SK-N-SH (cell line): ENCODE data around the gene ARAP1. TPM values are rescaled to one million over a fixed set of nuclear protein-coding genes. Genes with fewer than 3 reads are reported as not detected.

Source experiments
- CTCF ChIA-PET: fragments of 300-600, 350-600 bp; formaldehyde crosslinking; extraction: SDS; loops from one replicate; lab custom pipeline; 2021; lab: Yijun Ruan, JAX
- POLR2A ChIA-PET: fragments of 350-600 bp; sonication (Branson Sonifier 250); formaldehyde crosslinking; extraction: SDS; loops from one replicate; lab custom pipeline; 2020; ENCODE audit warnings: antibody characterized with exemption, inconsistent platforms; lab: Yijun Ruan, JAX
- DNase-seq: peaks from one replicate; pipeline ENCODE4 v3.0.0; 2012
- H2AFZ ChIP-seq: fragments of 200-600 bp; sonication (generic); 2 replicates; pipeline ENCODE4 v1.8.1; 2016; ENCODE audit warnings: antibody characterized with exemption, mild to moderate bottlenecking, low read depth
- H3F3A ChIP-seq: fragments of 200-600 bp; sonication (generic); replicated peaks from 2 replicates; pipeline ENCODE3; 2016; ENCODE audit warnings: antibody characterized with exemption, mild to moderate bottlenecking; ENCODE audit not compliant: insufficient read depth
- H3K27ac ChIP-seq, 2 experiments: fragments of 200-500 bp in 1 of 2; fragments of 200-600 bp in 1 of 2; sonication (Bioruptor generic) in 1 of 2; sonication (generic), shearing (Covaris generic) in 1 of 2; 2 replicates each; pipeline versions ENCODE4 v1.5.1 to v1.6.1; 2014 to 2016; ENCODE audit warnings: low read depth in 2 of 2, inconsistent platforms in 1 of 2, low read length in 1 of 2, mild to moderate bottlenecking in 1 of 2, mixed read lengths in 1 of 2
- H3K27me3 ChIP-seq: fragments of 200-600 bp; sonication (generic), shearing (Covaris generic); 2 replicates; pipeline ENCODE4 v1.6.1; 2016; ENCODE audit warnings: mixed run types; ENCODE audit not compliant: insufficient read depth
- H3K36me3 ChIP-seq, 2 experiments: fragments of 200-500 bp in 1 of 2; fragments of 200-600 bp in 1 of 2; sonication (Bioruptor generic) in 1 of 2; sonication (generic) in 1 of 2; replicated peaks in 1 of 2; 2 replicates each; pipeline versions ENCODE3 to v1.5.1; 2014 to 2016; ENCODE audit warnings: low read length in 1 of 2, mild to moderate bottlenecking in 1 of 2; ENCODE audit not compliant: insufficient read depth in 2 of 2, control insufficient read depth in 1 of 2
- H3K4me1 ChIP-seq, 2 experiments: fragments of 200-500 bp in 1 of 2; fragments of 200-600 bp in 1 of 2; sonication (Bioruptor generic) in 1 of 2; sonication (generic), shearing (Covaris generic) in 1 of 2; 2 replicates each; pipeline versions ENCODE4 v1.5.1 to v1.6.1; 2014 to 2016; ENCODE audit warnings: low read depth in 1 of 2, low read length in 1 of 2, mixed run types in 1 of 2; ENCODE audit not compliant: insufficient read depth in 2 of 2, control insufficient read depth in 1 of 2
- H3K4me2 ChIP-seq: fragments of 200-600 bp; sonication (generic), shearing (Covaris generic); 2 replicates; pipeline ENCODE4 v1.6.1; 2017; ENCODE audit warnings: mixed run types
- H3K4me3 ChIP-seq, 2 experiments: fragments of 200-500 bp in 1 of 2; fragments of 200-600 bp in 1 of 2; sonication (Bioruptor generic) in 1 of 2; sonication (generic), shearing (Covaris generic) in 1 of 2; 2 replicates each; pipeline versions ENCODE4 v1.5.1 to v1.8.1; 2014 to 2016; ENCODE audit warnings: low read depth in 2 of 2, inconsistent platforms in 1 of 2, low read length in 1 of 2, mild to moderate bottlenecking in 1 of 2, mixed read lengths in 1 of 2, moderate library complexity in 1 of 2
- H3K79me2 ChIP-seq: fragments of 200-600 bp; sonication (generic); 2 replicates; pipeline ENCODE4 v1.8.1; 2017; ENCODE audit warnings: mild to moderate bottlenecking; ENCODE audit not compliant: insufficient read depth
- H3K9ac ChIP-seq: fragments of 200-600 bp; sonication (generic); 2 replicates; pipeline ENCODE4 v1.6.1; 2017; ENCODE audit warnings: mixed run types
- H3K9me2 ChIP-seq: fragments of 200-600 bp; sonication (generic); 2 replicates; pipeline ENCODE4 v1.6.1; 2017; ENCODE audit warnings: mixed run types
- H3K9me3 ChIP-seq: fragments of 200-600 bp; sonication (generic); 2 replicates; pipeline ENCODE4 v1.6.1; 2017; ENCODE audit warnings: mixed run types, mild to moderate bottlenecking, moderate library complexity
- H4K20me1 ChIP-seq: fragments of 200-600 bp; sonication (generic); 2 replicates; pipeline ENCODE4 v1.6.1; 2017; ENCODE audit warnings: mild to moderate bottlenecking, mixed run types; ENCODE audit not compliant: insufficient read depth
- CTCF ChIP-seq: fragments of 200-600 bp; sonication (generic); IDR thresholded peaks from 2 replicates; pipeline ENCODE4 v1.6.1; 2017; ENCODE audit warnings: antibody characterized with exemption, mild to moderate bottlenecking, moderate library complexity
- ELF1 ChIP-seq: IDR thresholded peaks from 2 replicates; pipeline ENCODE4 v1.4.0; 2012
- EP300 ChIP-seq, 2 experiments: IDR thresholded peaks; 2 replicates each; pipeline versions ENCODE4 v1.4.0 to v1.6.1; 2012; ENCODE audit warnings: borderline replicate concordance in 1 of 2, low read depth in 1 of 2, low read length in 1 of 2
- FOXM1 ChIP-seq: IDR thresholded peaks from 2 replicates; pipeline ENCODE4 v1.4.0; 2012; ENCODE audit warnings: low read depth, mild to moderate bottlenecking
- GABPA ChIP-seq: IDR thresholded peaks from 2 replicates; pipeline ENCODE4 v1.4.0; 2012; ENCODE audit warnings: low read depth, mild to moderate bottlenecking
- GATA2 ChIP-seq: sonication (generic); formaldehyde crosslinking; IDR thresholded peaks from 2 replicates; pipeline ENCODE4 v1.5.0; 2020; ENCODE audit warnings: mild to moderate bottlenecking, missing genetic modification reagents
- IRF3 ChIP-seq: fragments of 150-350 bp; IDR thresholded peaks from 2 replicates; pipeline ENCODE4 v1.6.1; 2016; ENCODE audit warnings: mild to moderate bottlenecking, low read depth, low read length
- NFIC ChIP-seq: IDR thresholded peaks from 2 replicates; pipeline ENCODE4 v1.4.0; 2012; ENCODE audit warnings: borderline replicate concordance
- NRF1 ChIP-seq: IDR thresholded peaks from 2 replicates; pipeline ENCODE4 v1.6.1; 2012; ENCODE audit warnings: low read depth, mild to moderate bottlenecking, low read length
- PBX3 ChIP-seq: IDR thresholded peaks from 2 replicates; pipeline ENCODE4; 2012
- RAD21 ChIP-seq: IDR thresholded peaks from 2 replicates; pipeline ENCODE4 v1.6.1; 2012; ENCODE audit warnings: mild to moderate bottlenecking, low read length
- RFX5 ChIP-seq: IDR thresholded peaks from 2 replicates; pipeline ENCODE4 v1.6.1; 2012; ENCODE audit warnings: mild to moderate bottlenecking, improper control_type of control experiment, low read length
- RXRA ChIP-seq: IDR thresholded peaks from 2 replicates; pipeline ENCODE4 v1.4.0; 2012; ENCODE audit warnings: low read depth, mild to moderate bottlenecking, borderline replicate concordance
- SMC3 ChIP-seq: IDR thresholded peaks from 2 replicates; pipeline ENCODE4 v1.6.1; 2012; ENCODE audit warnings: low read depth, low read length, improper control_type of control experiment
- TAF1 ChIP-seq: IDR thresholded peaks from 2 replicates; pipeline ENCODE4 v1.6.1; 2012; ENCODE audit warnings: low read depth, mild to moderate bottlenecking, low read length, moderate library complexity, borderline replicate concordance
- TCF12 ChIP-seq: IDR thresholded peaks from 2 replicates; pipeline ENCODE4 v1.4.0; 2012
- WGBS: methylation state at CpG from one replicate; pipeline ENCODE4 v1.1.6; 2017; ENCODE audit warnings: low lambda C conversion rate; 5-methylcytosine and 5-hydroxymethylcytosine counted together
- polyA plus RNA-seq, 3 experiments: library from polyadenylated mRNA; depleted of rRNA; stranded (reverse); fragments of >200 nt; gene quantifications; 2 replicates each; pipeline ENCODE4 v1.2.3, GENCODE V29; 2012
- TF ChIP-seq, protein P1 (sequence below): IDR thresholded peaks from 2 replicates; pipeline ENCODE4 v1.4.0; 2012; ENCODE audit warnings: low read depth, borderline replicate concordance
- TF ChIP-seq, protein P2 (sequence below): fragments of 150-350 bp; IDR thresholded peaks from 2 replicates; pipeline ENCODE4 v1.6.1; 2017; ENCODE audit warnings: antibody characterized with exemption, low read length, low read depth, borderline replicate concordance
- TF ChIP-seq, protein P3 (sequence below): IDR thresholded peaks from 2 replicates; pipeline ENCODE4 v1.4.0; 2012; ENCODE audit warnings: low read depth, borderline replicate concordance
- TF ChIP-seq, protein P4 (sequence below): IDR thresholded peaks from 2 replicates; pipeline ENCODE4 v1.4.0; 2012; ENCODE audit warnings: low read depth

ARAP1 gene
- polyA plus RNA-seq, 1 of the 3 experiments (the other 2 are of a cell fraction), result 56.6 TPM

DNA sequence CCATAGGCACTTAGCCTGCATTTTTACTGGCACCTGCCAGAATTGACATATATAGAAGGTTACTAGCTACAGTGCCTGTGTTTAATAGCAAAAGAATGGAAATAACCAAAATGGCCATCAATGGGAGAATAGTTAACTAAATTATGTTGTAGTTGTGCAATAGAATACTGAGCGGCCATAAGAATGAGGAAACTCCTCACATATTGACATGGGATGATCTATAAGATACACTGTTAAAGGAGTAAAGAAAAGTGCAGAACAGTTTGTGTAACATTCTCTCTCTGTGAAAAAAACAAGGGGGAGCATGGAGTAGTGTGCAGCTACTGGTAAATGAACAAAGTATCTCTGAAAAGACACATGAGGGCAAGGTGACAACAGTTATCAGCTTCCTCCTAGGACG is 21.5 kb downstream of the ARAP1 start:
- Histone ChIP-seq H3K4me1 (peaks cover 4 to 12% of the 10 kb centered on the region in 2 experiments; a peak in 3 of 4 replicates), H3K27me3 (no peaks in the 10 kb centered on the region), H3K4me2 (no peak overlapping the region), H3K27ac (no peak overlapping the region), H3K9me2 (no peaks in the 10 kb centered on the region), H3K9ac (no peak overlapping the region), H2AFZ (no peak overlapping the region), H3F3A (peaks cover 10% of the 10 kb centered on the region), H3K36me3 (no peaks in the 10 kb centered on the region)
- no peak for DNase-seq
- POLR2A ChIA-PET, result no interaction called here
- TF ChIP-seq FOXM1, result no peak
- TF ChIP-seq TCF12, result no peak
- no peak for TF ChIP-seq NRF1
- TF ChIP-seq, protein P1, sequence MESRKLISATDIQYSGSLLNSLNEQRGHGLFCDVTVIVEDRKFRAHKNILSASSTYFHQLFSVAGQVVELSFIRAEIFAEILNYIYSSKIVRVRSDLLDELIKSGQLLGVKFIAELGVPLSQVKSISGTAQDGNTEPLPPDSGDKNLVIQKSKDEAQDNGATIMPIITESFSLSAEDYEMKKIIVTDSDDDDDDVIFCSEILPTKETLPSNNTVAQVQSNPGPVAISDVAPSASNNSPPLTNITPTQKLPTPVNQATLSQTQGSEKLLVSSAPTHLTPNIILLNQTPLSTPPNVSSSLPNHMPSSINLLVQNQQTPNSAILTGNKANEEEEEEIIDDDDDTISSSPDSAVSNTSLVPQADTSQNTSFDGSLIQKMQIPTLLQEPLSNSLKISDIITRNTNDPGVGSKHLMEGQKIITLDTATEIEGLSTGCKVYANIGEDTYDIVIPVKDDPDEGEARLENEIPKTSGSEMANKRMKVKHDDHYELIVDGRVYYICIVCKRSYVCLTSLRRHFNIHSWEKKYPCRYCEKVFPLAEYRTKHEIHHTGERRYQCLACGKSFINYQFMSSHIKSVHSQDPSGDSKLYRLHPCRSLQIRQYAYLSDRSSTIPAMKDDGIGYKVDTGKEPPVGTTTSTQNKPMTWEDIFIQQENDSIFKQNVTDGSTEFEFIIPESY, result no peak
- TF ChIP-seq, all 33 proteins: peak for 0
- CTCF ChIA-PET, result interaction anchor here (1.6 to 18.2 kb wide), 3 partner anchors 63 to 447 kb away, joined by 3 to 198 read pairs (median 6); partner anchors contain the start of gene STARD10
- H4K20me1 ChIP-seq, result 0 out of 2 replicates have a peak, but pooled peaks cover 3% of the 10 kb centered on the region
- peaks cover 5% of the 10 kb centered on the region; the same call in 1 of the 2 replicates for H3K79me2 ChIP-seq
- no peaks in the 10 kb centered on the region for H3K9me3 ChIP-seq
- 94% methylated on average over 2 of the region's 2 CpGs for WGBS
- H3K4me3 ChIP-seq, result no peak overlapping the region

GRCh38 chr11:72730243-72730642 is 22.0 kb downstream of the ARAP1 start:
- ChIA-PET CTCF (interaction anchor here (1.6 to 18.2 kb wide), 2 partner anchors 63 to 447 kb away, joined by 6 to 198 read pairs; partner anchors contain the start of gene STARD10), POLR2A (interaction anchor here (0.6 kb wide), 1 partner anchor 48 kb away, joined by 3 read pairs; no protein-coding TSS in a partner anchor)
- no peak overlapping the region for H3K9ac ChIP-seq
- DNase-seq, result no peak
- H3K36me3 ChIP-seq, result no peaks in the 10 kb centered on the region
- H3K27ac ChIP-seq, result no peak overlapping the region
- peaks cover 5% of the 10 kb centered on the region for H3F3A ChIP-seq
- H2AFZ ChIP-seq, result no peak overlapping the region
- H3K9me2 ChIP-seq, result no peaks in the 10 kb centered on the region
- H3K4me3 ChIP-seq, result no peak overlapping the region
- H3K27me3 ChIP-seq, result no peaks in the 10 kb centered on the region
- H3K4me1 ChIP-seq, result peaks cover 0 to 15% of the 10 kb centered on the region in 2 experiments; a peak in 1 of 4 replicates
- H3K9me3 ChIP-seq, result no peaks in the 10 kb centered on the region
- H4K20me1 ChIP-seq, result no peaks in the 10 kb centered on the region
- H3K79me2 ChIP-seq, result peaks cover 3% of the 10 kb centered on the region; the same call in 1 of the 2 replicates
- TF ChIP-seq RFX5 (no peak), TAF1 (no peak), ELF1 (no peak), EP300 (IDR thresholded peaks at IDR 0.05; ENCODE audit: borderline replicate concordance in 1 of 2, low read depth in 1 of 2, low read length in 1 of 2) (no peak), TCF12 (no peak), GATA2 (CRISPR knock-in tag) (no peak), GABPA (no peak), RXRA (no peak), PBX3 (no peak), IRF3 (no peak), NFIC (no peak), FOXM1 (no peak), CTCF (no peak), SMC3 (no peak), RAD21 (no peak)
- TF ChIP-seq, protein P2, sequence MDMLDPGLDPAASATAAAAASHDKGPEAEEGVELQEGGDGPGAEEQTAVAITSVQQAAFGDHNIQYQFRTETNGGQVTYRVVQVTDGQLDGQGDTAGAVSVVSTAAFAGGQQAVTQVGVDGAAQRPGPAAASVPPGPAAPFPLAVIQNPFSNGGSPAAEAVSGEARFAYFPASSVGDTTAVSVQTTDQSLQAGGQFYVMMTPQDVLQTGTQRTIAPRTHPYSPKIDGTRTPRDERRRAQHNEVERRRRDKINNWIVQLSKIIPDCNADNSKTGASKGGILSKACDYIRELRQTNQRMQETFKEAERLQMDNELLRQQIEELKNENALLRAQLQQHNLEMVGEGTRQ, result no peak
- TF ChIP-seq, protein P3, sequence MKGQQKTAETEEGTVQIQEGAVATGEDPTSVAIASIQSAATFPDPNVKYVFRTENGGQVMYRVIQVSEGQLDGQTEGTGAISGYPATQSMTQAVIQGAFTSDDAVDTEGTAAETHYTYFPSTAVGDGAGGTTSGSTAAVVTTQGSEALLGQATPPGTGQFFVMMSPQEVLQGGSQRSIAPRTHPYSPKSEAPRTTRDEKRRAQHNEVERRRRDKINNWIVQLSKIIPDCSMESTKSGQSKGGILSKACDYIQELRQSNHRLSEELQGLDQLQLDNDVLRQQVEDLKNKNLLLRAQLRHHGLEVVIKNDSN, result no peak
- TF ChIP-seq, protein P4, sequence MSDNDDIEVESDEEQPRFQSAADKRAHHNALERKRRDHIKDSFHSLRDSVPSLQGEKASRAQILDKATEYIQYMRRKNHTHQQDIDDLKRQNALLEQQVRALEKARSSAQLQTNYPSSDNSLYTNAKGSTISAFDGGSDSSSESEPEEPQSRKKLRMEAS, result no peak
- no peak overlapping the region for H3K4me2 ChIP-seq
- 76% methylated on average over 5 of the region's 5 CpGs for WGBS
